SU-DHL-6 (cell line): ENCODE data around the gene CS.

Experiments used
- EZH2phosphoT487 ChIP-seq: fragments of 200-600 bp; sonication (generic), shearing (Covaris generic); conservative IDR thresholded peaks from 2 replicates; pipeline ENCODE4 v1.6.1; 2018; ENCODE audit warnings: mild to moderate bottlenecking, antibody characterized with exemption, low read length, moderate library complexity, mixed read lengths
- TF ChIP-seq, protein P1 (sequence below): fragments of 200-600 bp; sonication (generic); IDR thresholded peaks from one replicate; pipeline ENCODE4 v1.5.1; 2017; ENCODE audit warnings: antibody characterized with exemption, mild to moderate bottlenecking, low read length, moderate library complexity; ENCODE audit not compliant: insufficient read depth, poor library complexity, severe bottlenecking

- TF ChIP-seq, protein P1, sequence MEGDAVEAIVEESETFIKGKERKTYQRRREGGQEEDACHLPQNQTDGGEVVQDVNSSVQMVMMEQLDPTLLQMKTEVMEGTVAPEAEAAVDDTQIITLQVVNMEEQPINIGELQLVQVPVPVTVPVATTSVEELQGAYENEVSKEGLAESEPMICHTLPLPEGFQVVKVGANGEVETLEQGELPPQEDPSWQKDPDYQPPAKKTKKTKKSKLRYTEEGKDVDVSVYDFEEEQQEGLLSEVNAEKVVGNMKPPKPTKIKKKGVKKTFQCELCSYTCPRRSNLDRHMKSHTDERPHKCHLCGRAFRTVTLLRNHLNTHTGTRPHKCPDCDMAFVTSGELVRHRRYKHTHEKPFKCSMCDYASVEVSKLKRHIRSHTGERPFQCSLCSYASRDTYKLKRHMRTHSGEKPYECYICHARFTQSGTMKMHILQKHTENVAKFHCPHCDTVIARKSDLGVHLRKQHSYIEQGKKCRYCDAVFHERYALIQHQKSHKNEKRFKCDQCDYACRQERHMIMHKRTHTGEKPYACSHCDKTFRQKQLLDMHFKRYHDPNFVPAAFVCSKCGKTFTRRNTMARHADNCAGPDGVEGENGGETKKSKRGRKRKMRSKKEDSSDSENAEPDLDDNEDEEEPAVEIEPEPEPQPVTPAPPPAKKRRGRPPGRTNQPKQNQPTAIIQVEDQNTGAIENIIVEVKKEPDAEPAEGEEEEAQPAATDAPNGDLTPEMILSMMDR = no peak
- no peak for TF ChIP-seq EZH2phosphoT487
Measured at GRCh38 chr12:56257071-56257470, 43.1 kb downstream of the CS start.
